DOHH2 (cell line): ENCODE results near the gene RFPL3.

Experiments used
- EZH2phosphoT487 ChIP-seq: fragments of 200-600 bp; sonication (generic); IDR thresholded peaks from 2 replicates; pipeline ENCODE4 v1.6.1; 2017; ENCODE audit warnings: borderline replicate concordance, mild to moderate bottlenecking, antibody characterized with exemption, low read length, moderate library complexity, mixed read lengths
- TF ChIP-seq, protein P1 (sequence below): fragments of 200-600 bp; sonication (generic); IDR thresholded peaks from one replicate; pipeline ENCODE4 v1.5.1; 2014; ENCODE audit warnings: antibody characterized with exemption, mild to moderate bottlenecking, low read depth, low read length; ENCODE audit not compliant: poor library complexity, severe bottlenecking

DNA sequence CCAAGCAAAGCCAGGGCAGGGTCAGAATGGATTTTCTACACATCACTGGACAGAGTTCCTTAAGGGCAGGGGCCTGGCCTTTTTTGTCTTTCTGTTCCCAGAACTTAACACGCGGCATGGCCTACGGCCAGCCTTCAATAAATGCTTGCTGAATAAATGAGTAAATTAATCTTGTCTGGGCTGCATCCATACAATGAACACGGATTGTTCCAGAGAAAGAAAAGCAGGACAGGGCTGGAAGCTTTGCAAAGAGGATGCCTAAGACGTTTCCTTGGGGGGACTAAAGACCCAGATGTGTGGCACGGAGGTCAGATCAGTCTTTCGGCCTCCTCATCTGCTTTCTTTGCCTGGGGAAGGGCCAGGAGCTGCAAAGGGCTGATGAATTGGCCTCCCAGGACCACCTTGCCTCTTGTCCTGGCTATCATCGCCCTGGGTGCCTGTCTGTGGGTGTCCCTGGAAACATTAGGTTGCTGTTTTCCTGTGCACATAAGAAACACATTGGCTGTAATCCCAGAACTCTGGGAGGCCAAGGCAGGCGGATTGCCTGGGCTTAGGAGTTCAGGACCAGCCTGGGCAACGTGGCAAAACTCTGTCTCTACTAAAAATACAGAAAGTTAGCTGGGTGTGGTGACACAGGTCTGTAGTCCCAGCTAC, 20.8 kb upstream of the RFPL3 start:
- TF ChIP-seq, protein P1, sequence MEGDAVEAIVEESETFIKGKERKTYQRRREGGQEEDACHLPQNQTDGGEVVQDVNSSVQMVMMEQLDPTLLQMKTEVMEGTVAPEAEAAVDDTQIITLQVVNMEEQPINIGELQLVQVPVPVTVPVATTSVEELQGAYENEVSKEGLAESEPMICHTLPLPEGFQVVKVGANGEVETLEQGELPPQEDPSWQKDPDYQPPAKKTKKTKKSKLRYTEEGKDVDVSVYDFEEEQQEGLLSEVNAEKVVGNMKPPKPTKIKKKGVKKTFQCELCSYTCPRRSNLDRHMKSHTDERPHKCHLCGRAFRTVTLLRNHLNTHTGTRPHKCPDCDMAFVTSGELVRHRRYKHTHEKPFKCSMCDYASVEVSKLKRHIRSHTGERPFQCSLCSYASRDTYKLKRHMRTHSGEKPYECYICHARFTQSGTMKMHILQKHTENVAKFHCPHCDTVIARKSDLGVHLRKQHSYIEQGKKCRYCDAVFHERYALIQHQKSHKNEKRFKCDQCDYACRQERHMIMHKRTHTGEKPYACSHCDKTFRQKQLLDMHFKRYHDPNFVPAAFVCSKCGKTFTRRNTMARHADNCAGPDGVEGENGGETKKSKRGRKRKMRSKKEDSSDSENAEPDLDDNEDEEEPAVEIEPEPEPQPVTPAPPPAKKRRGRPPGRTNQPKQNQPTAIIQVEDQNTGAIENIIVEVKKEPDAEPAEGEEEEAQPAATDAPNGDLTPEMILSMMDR = no peak
- no peak for TF ChIP-seq EZH2phosphoT487
